ENCODE data around the gene AJM1. TPM values are rescaled to one million over a fixed set of nuclear protein-coding genes. Genes with fewer than 3 reads are reported as not detected.

AJM1 gene
- total and polyA plus RNA-seq, 7 donors, result 1.3 to 4.9 (median 2.0) TPM

DNA sequence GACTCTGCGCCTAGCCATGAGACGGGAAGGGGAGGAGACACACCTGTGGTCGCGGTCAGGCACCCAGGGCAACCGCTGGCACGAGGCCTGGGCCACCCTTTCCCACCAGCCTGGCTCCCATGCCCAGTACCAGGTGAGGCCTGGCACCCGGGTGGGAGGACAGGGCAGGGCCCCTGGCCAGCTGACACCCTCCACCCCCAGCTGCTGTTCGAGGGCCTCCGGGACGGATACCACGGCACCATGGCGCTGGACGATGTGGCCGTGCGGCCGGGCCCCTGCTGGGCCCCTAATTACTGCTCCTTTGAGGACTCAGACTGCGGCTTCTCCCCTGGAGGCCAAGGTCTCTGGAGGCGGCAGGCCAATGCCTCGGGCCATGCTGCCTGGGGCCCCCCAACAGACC lies 14.9 kb downstream of the AJM1 start:
- H3K27ac ChIP-seq, result no peak overlapping the region
- H3K4me1 ChIP-seq, result peaks cover 15% of the 10 kb centered on the region
- no peak for DNase-seq
- no peak for ATAC-seq
- no peak overlapping the region for H3K4me3 ChIP-seq
- intact Hi-C loops (cut with DNase I), result no loop called here
- TF ChIP-seq, protein P1, sequence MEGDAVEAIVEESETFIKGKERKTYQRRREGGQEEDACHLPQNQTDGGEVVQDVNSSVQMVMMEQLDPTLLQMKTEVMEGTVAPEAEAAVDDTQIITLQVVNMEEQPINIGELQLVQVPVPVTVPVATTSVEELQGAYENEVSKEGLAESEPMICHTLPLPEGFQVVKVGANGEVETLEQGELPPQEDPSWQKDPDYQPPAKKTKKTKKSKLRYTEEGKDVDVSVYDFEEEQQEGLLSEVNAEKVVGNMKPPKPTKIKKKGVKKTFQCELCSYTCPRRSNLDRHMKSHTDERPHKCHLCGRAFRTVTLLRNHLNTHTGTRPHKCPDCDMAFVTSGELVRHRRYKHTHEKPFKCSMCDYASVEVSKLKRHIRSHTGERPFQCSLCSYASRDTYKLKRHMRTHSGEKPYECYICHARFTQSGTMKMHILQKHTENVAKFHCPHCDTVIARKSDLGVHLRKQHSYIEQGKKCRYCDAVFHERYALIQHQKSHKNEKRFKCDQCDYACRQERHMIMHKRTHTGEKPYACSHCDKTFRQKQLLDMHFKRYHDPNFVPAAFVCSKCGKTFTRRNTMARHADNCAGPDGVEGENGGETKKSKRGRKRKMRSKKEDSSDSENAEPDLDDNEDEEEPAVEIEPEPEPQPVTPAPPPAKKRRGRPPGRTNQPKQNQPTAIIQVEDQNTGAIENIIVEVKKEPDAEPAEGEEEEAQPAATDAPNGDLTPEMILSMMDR (IDR thresholded peaks at IDR 0.05), result no peak
- WGBS, 3 donors, result 79 to 81% (median 80%) methylated on average over 16 to 19 of the region's 19 CpGs
- no peaks in the 10 kb centered on the region for H3K27me3 ChIP-seq (ENCODE audit: insufficient read depth in 3 of 3, low read length in 2 of 3)
- no peaks in the 10 kb centered on the region for H3K9me3 ChIP-seq
- H3K36me3 ChIP-seq (ENCODE audit: insufficient read depth in 1 of 2, low read depth in 1 of 2), result peaks cover 0 to 19% of the 10 kb centered on the region in 2 donors

DNA sequence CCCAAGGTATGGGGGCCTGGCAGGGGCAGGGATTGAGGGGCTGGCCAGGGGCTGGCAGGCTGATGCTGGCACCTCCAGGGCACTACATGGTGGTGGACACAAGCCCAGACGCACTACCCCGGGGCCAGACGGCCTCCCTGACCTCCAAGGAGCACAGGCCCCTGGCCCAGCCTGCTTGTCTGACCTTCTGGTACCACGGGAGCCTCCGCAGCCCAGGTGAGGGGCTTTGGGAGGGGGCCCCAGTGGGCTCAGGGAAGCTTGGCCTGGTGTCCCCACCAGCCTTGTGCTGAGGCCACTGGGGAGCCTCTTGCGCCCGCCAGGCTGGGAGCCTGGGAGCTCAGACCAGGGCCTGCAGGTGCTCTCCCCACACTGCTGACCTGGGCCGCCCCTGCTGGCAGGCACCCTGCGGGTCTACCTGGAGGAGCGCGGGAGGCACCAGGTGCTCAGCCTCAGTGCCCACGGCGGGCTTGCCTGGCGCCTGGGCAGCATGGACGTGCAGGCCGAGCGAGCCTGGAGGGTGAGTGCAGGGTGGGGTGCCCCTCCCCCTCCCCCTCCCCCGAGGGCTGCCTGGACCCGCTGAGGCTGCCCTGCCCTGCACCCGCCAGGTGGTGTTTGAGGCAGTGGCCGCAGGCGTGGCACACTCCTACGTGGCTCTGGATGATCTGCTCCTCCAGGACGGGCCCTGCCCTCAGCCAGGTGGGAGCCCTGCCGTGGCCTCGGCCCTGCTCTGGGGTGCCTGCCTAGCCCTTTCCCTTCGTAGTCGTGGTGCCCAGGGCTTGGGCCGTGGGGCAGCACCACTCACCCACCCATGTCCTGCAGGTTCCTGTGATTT lies 15.5 kb downstream of the AJM1 start:
- H3K27me3 ChIP-seq (ENCODE audit: insufficient read depth in 3 of 3, low read length in 2 of 3), result no peaks in the 10 kb centered on the region
- no peak overlapping the region for H3K27ac ChIP-seq
- TF ChIP-seq, protein P1 (IDR thresholded peaks at IDR 0.05), result no peak
- DNase-seq (peak in 1 of 2 donors; percentile 46), ATAC-seq (peak in 1 of 4 donors; percentile 3)
- intact Hi-C loops (cut with DNase I), result no loop called here
- no peak overlapping the region for H3K4me3 ChIP-seq
- peaks cover 14% of the 10 kb centered on the region for H3K4me1 ChIP-seq
- 82 to 89% (median 85%) methylated on average over 15 to 29 of the region's 29 CpGs for WGBS, 3 donors
- peaks cover 0 to 26% of the 10 kb centered on the region in 2 donors for H3K36me3 ChIP-seq (ENCODE audit: insufficient read depth in 1 of 2, low read depth in 1 of 2)
- H3K9me3 ChIP-seq, result no peaks in the 10 kb centered on the region

DNA sequence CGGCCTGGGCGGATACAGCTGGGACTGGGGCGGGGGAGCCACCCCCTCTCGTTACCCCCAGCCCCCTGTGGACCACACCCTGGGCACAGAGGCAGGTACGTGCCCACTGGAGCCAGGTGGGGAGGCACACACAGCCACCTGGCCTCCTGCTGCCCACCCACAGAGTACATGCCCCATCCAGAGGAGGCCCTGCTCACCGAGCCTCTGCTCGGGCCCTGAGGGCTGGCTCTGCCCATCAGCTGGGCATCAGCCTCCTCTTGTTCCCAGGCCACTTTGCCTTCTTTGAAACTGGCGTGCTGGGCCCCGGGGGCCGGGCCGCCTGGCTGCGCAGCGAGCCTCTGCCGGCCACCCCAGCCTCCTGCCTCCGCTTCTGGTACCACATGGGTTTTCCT lies 16.2 kb downstream of the AJM1 start:
- 86 to 97% (median 91%) methylated on average over 14 to 15 of the region's 15 CpGs for WGBS, 3 donors
- DNase-seq (peak in 1 of 2 donors; percentile 15), ATAC-seq (peak in 1 of 4 donors; percentile 4)
- intact Hi-C loops (cut with DNase I), result no loop called here
- Histone ChIP-seq H3K9me3 (no peaks in the 10 kb centered on the region), H3K4me1 (peaks cover 18% of the 10 kb centered on the region), H3K4me3 (no peak overlapping the region), H3K27ac (no peak overlapping the region), H3K27me3 (ENCODE audit: insufficient read depth in 3 of 3, low read length in 2 of 3) (no peaks in the 10 kb centered on the region), H3K36me3 (ENCODE audit: insufficient read depth in 1 of 2, low read depth in 1 of 2) (peaks cover 3 to 32% of the 10 kb centered on the region in 2 donors)
- TF ChIP-seq, protein P1 (IDR thresholded peaks at IDR 0.05), result no peak

DNA sequence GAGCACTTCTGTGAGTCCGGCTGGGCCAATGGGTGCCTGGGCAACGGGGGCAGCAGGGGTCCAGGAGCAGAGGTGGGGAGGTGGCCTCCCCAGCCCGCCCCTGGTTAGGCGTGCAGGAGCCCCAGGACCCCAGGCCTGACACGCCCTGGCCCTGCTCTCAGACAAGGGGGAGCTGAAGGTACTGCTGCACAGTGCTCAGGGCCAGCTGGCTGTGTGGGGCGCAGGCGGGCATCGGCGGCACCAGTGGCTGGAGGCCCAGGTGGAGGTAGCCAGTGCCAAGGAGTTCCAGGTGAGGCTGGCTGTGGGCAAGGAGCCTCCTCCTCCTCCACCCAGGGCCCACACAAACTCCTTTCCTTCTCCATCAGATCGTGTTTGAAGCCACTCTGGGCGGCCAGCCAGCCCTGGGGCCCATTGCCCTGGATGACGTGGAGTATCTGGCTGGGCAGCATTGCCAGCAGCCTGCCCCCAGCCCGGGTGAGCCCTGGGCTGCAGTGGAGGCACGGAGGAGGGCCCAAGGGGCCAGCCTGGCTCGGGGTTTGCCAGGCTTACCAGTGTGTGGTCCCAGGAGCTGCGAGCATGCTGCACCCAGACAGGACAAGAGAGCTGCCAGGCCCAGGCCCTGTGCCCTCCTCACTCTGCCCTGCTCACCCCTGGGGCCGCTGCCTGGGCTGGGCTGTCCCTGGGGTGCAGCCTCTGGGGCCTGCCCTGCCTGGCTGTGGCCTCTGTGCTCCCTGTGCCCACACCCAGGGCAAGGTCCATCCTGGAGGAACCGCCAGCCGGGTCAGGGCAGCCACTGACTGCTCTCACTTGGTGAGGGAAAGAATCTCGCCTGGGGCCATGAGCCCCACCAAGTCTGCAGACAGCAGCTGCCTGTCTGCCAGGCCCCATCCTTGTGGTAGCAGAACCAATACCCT lies 16.8 kb downstream of the AJM1 start:
- intact Hi-C loops (cut with DNase I), result no loop called here
- DNase-seq, result peak; percentile 52 to 74

More for the DNA sequence above, 16.8 kb downstream of the AJM1 start:
- Histone ChIP-seq H3K27ac (peak overlapping the region; percentile 30), H3K9me3 (no peaks in the 10 kb centered on the region), H3K27me3 (ENCODE audit: insufficient read depth in 3 of 3, low read length in 2 of 3) (no peaks in the 10 kb centered on the region), H3K4me3 (no peak overlapping the region), H3K36me3 (ENCODE audit: insufficient read depth in 1 of 2, low read depth in 1 of 2) (peaks cover 5 to 39% of the 10 kb centered on the region in 2 donors), H3K4me1 (peaks cover 23% of the 10 kb centered on the region)
- peak; percentile 31 to 64 (median 54) for ATAC-seq
- WGBS, 3 donors, result 43 to 56% (median 45%) methylated on average over 16 to 20 of the region's 20 CpGs
- TF ChIP-seq, protein P1 (IDR thresholded peaks at IDR 0.05), result no peak
